Panc1 (cell line): ENCODE results near the gene PTGR3. TPM values are rescaled to one million over a fixed set of nuclear protein-coding genes. Genes with fewer than 3 reads are reported as not detected.

Source experiments
- ATAC-seq: fragments of 200-7000 bp; cut with Tn5 transposase; 2 replicates; pipeline ENCODE4 v1.9.1; 2020; ENCODE audit warnings: mild to moderate bottlenecking, moderate library complexity
- BruUV-seq: library from RNA; stranded (reverse); fragments of 400-500 nt; replicated peaks from 2 replicates; lab custom pipeline; 2021; lab: Mats Ljungman, UMichigan
- CTCF ChIA-PET: fragments of 300-600 bp; sonication (Branson Sonifier 250); formaldehyde crosslinking; loops from one replicate; lab custom pipeline; 2022; ENCODE audit warnings: antibody characterized with exemption; lab: Charles Lee
- POLR2A ChIA-PET: fragments of 300-600 bp; sonication (Branson Sonifier 250); formaldehyde crosslinking; loops from one replicate; lab custom pipeline; 2022; ENCODE audit warnings: antibody characterized with exemption; lab: Charles Lee
- DNase-seq: peaks from one replicate; pipeline ENCODE4 v3.0.0-alpha.2; 2010; ENCODE audit warnings: low read depth, low spot score
- H3K27ac ChIP-seq: 2 replicates; pipeline ENCODE4 v1.5.1; 2011; ENCODE audit warnings: mild to moderate bottlenecking, low read length, inconsistent platforms
- H3K27me3 ChIP-seq: fragments of 200-500 bp; sonication (Bioruptor generic); 2 replicates; pipeline ENCODE4 v1.6.0; 2014; ENCODE audit warnings: low read length, inconsistent platforms; ENCODE audit not compliant: control insufficient read depth, insufficient read depth
- H3K36me3 ChIP-seq: fragments of 200-500 bp; sonication (Bioruptor generic); 2 replicates; pipeline ENCODE4 v1.5.1; 2014; ENCODE audit warnings: inconsistent platforms, mild to moderate bottlenecking, low read length, moderate library complexity; ENCODE audit not compliant: control insufficient read depth, insufficient read depth
- H3K4me1 ChIP-seq: 2 replicates; pipeline ENCODE4 v1.5.1; 2011; ENCODE audit warnings: inconsistent platforms, mild to moderate bottlenecking, low read length, moderate library complexity; ENCODE audit not compliant: control insufficient read depth, insufficient read depth
- H3K4me3 ChIP-seq, 2 experiments: 2 replicates each; pipeline ENCODE4 v1.5.1; 2011 to 2012; ENCODE audit warnings: low read depth in 2 of 2, low read length in 2 of 2, mild to moderate bottlenecking in 2 of 2, inconsistent platforms in 1 of 2, moderate library complexity in 1 of 2
- H3K9me3 ChIP-seq: fragments of 200-500 bp; sonication (Bioruptor generic); 2 replicates; pipeline ENCODE4 v1.5.1; 2014; ENCODE audit warnings: low read depth, mild to moderate bottlenecking, inconsistent platforms, low read length, moderate library complexity; ENCODE audit not compliant: control insufficient read depth, insufficient read depth
- CTCF ChIP-seq: fragments of 450-650 bp; IDR thresholded peaks from 2 replicates; pipeline ENCODE4 v1.5.1; 2017; ENCODE audit warnings: mild to moderate bottlenecking
- POLR2AphosphoS5 ChIP-seq: IDR thresholded peaks from 2 replicates; pipeline ENCODE4 v1.6.1; 2012; ENCODE audit warnings: mild to moderate bottlenecking, low read depth, low read length, moderate library complexity
- REST ChIP-seq, 2 experiments: IDR thresholded peaks; 2 replicates each; pipeline ENCODE4 v1.6.1; 2011 to 2012; ENCODE audit warnings: low read depth in 2 of 2, control low read depth in 1 of 2, low read length in 1 of 2, mild to moderate bottlenecking in 1 of 2, moderate library complexity in 1 of 2; ENCODE audit not compliant: insufficient read depth in 1 of 2
- SIN3A ChIP-seq: IDR thresholded peaks from 2 replicates; pipeline ENCODE4 v1.6.1; 2012; ENCODE audit warnings: low read depth, mild to moderate bottlenecking, low read length, moderate library complexity, borderline replicate concordance; ENCODE audit not compliant: insufficient read depth
- TCF7L2 ChIP-seq: IDR thresholded peaks from 2 replicates; pipeline ENCODE4 v1.6.1; 2011; ENCODE audit warnings: mild to moderate bottlenecking, low read depth, low read length, inconsistent platforms
- in situ Hi-C: cut with HindIII; loops from 2 replicates; pipeline ENCODE4 v1.10.0; 2016; ENCODE audit warnings: low sequenced_read_pairs, low pct_unique_long_range_greater_than_20kb
- intact Hi-C: fragments of 100-400 bp; cut with micrococcal nuclease; formaldehyde crosslinking; loops from one replicate; pipeline ENCODE4 v1.10.0; 2022; ENCODE audit not compliant: unreplicated experiment
- total RNA-seq: library from RNA; stranded (reverse); gene quantifications from one replicate; pipeline ENCODE4 v1.2.1, GENCODE V29; 2021; ENCODE audit not compliant: unreplicated experiment

Gene PTGR3
- total RNA-seq, 1 experiment from 2014 or later = 45.0 TPM

DNA sequence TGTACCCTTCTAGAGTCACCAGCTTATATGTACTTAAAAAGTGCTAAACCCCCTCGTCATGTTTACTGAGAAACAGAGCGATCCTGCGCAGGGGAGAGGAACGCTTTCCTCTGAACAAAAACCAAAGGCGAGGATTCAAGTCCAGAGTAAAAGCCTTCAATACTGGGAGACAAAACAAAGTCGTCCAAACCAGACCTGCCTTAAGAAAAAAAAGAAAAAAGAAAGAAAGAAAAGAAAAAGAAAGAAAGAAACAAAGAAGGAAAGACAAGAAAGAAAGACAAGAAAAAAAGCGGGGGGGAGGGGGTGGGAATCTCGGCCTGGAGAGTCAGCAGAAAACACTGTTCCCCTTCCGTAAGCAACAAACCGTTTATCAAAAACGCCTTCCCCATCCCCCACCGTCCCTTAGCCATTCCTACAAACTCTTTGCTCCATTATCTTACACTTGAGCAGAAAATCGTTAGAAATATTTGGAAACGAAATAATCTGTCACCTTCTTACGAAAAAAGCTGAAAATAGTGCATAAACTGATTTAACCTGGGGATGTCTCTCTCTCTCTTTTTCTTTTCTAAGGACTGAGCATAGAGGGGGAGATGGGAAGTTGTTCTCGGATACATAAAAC lies 3.3 kb downstream of the PTGR3 start:
- in situ Hi-C loops = no loop called here
- CTCF ChIA-PET = interaction anchor here (0.7 kb wide), 1 partner anchor 544 kb away, joined by 3 read pairs; no protein-coding TSS in a partner anchor
- H3K4me1 ChIP-seq = peaks cover 43% of the 10 kb centered on the region
- no peak overlapping the region for H3K4me3 ChIP-seq
- no peaks in the 10 kb centered on the region for H3K9me3 ChIP-seq
- no TSS peak for BruUV-seq
- ATAC-seq (no peak), DNase-seq (no peak)
- H3K36me3 ChIP-seq = peaks cover 3% of the 10 kb centered on the region; the same call in 1 of the 2 replicates
- intact Hi-C loops = loop anchor here (5.0 kb wide), 1 partner anchor 308 kb away; no protein-coding TSS in a partner anchor
- no peaks in the 10 kb centered on the region for H3K27me3 ChIP-seq
- H3K27ac ChIP-seq = peak overlapping the region; percentile 81
- TF ChIP-seq TCF7L2 (no peak), REST (IDR thresholded peaks at IDR 0.05; ENCODE audit: insufficient read depth in 1 of 2, low read depth in 2 of 2, low read length in 1 of 2) (no peak), SIN3A (no peak), CTCF (no peak), POLR2AphosphoS5 (no peak)
- POLR2A ChIA-PET = interaction anchor here (0.6 kb wide), 1 partner anchor 270 kb away, joined by 3 read pairs; no protein-coding TSS in a partner anchor

GRCh38 chr18:75204732-75205513 lies 4.0 kb downstream of the PTGR3 start:
- in situ Hi-C loops = no loop called here
- intact Hi-C loops = loop anchor here (5.0 kb wide), 1 partner anchor 308 kb away; no protein-coding TSS in a partner anchor
- ChIA-PET CTCF (interaction anchor here (0.7 kb wide), 1 partner anchor 543 kb away, joined by 3 read pairs; no protein-coding TSS in a partner anchor), POLR2A (no interaction called here)
- no peak for DNase-seq
- no peak for ATAC-seq
- Histone ChIP-seq H3K4me1 (peaks cover 38% of the 10 kb centered on the region), H3K27me3 (no peaks in the 10 kb centered on the region), H3K36me3 (peaks cover 3% of the 10 kb centered on the region; the same call in 1 of the 2 replicates), H3K4me3 (no peak overlapping the region), H3K9me3 (no peaks in the 10 kb centered on the region), H3K27ac (peak overlapping the region; percentile 81; the same call in 1 of the 2 replicates)
- BruUV-seq = no TSS peak
- TF ChIP-seq SIN3A (no peak), REST (IDR thresholded peaks at IDR 0.05; ENCODE audit: insufficient read depth in 1 of 2, low read depth in 2 of 2, low read length in 1 of 2) (no peak)
